HEK293T (cell line): Measurements from ENCODE around the gene LINC00305.

ENCODE experiments used
- CTCF ChIA-PET: fragments of 350-600 bp; formaldehyde crosslinking; extraction: SDS; loops from one replicate; lab custom pipeline; 2021; ENCODE audit warnings: antibody characterized with exemption, inconsistent platforms; lab: Yijun Ruan, JAX
- POLR2A ChIA-PET: fragments of 350-600 bp; formaldehyde crosslinking; extraction: SDS; loops from one replicate; lab custom pipeline; 2020; ENCODE audit warnings: antibody characterized with exemption, inconsistent platforms; lab: Yijun Ruan, JAX
- DNase-seq: peaks from one replicate; pipeline ENCODE4 v3.0.0; 2012; ENCODE audit warnings: mixed read lengths; ENCODE audit errors: extremely low spot score
- ARNT ChIP-seq: fragments of 450-650 bp; IDR thresholded peaks from 2 replicates; pipeline ENCODE4 v1.6.1; 2017; ENCODE audit warnings: mild to moderate bottlenecking
- BHLHE40 ChIP-seq: fragments of 450-650 bp; IDR thresholded peaks from 2 replicates; pipeline ENCODE4 v1.6.1; 2016; ENCODE audit warnings: mild to moderate bottlenecking, moderate library complexity, borderline replicate concordance
- ELF4 ChIP-seq: fragments of 450-650 bp; IDR thresholded peaks from 2 replicates; pipeline ENCODE4 v1.6.1; 2017; ENCODE audit warnings: antibody characterized with exemption
- FOXA1 ChIP-seq: fragments of 450-650 bp; IDR thresholded peaks from 2 replicates; pipeline ENCODE4 v1.6.1; 2016; ENCODE audit warnings: mild to moderate bottlenecking
- FOXK2 ChIP-seq: fragments of 450-650 bp; IDR thresholded peaks from 2 replicates; pipeline ENCODE4 v1.6.1; 2016; ENCODE audit warnings: mild to moderate bottlenecking
- FOXM1 ChIP-seq: fragments of 450-650 bp; IDR thresholded peaks from 2 replicates; pipeline ENCODE4 v1.6.1; 2017; ENCODE audit warnings: mild to moderate bottlenecking, borderline replicate concordance
- HDGF ChIP-seq: fragments of 450-650 bp; IDR thresholded peaks from 2 replicates; pipeline ENCODE4 v1.6.1; 2017; ENCODE audit warnings: antibody characterized with exemption, borderline replicate concordance
- L3MBTL2 ChIP-seq: fragments of 450-650 bp; conservative IDR thresholded peaks from 2 replicates; pipeline ENCODE4 v1.6.1; 2016; ENCODE audit warnings: mild to moderate bottlenecking
- LEF1 ChIP-seq: fragments of 450-650 bp; IDR thresholded peaks from 2 replicates; pipeline ENCODE4 v1.6.1; 2017; ENCODE audit warnings: mild to moderate bottlenecking, borderline replicate concordance
- NFRKB ChIP-seq: fragments of 450-650 bp; IDR thresholded peaks from 2 replicates; pipeline ENCODE4 v1.6.1; 2016; ENCODE audit warnings: mild to moderate bottlenecking, moderate library complexity
- SP1 ChIP-seq: fragments of 450-650 bp; IDR thresholded peaks from 2 replicates; pipeline ENCODE4 v1.6.1; 2017
- SUZ12 ChIP-seq: fragments of 450-650 bp; IDR thresholded peaks from 2 replicates; pipeline ENCODE4 v1.6.1; 2016; ENCODE audit warnings: mild to moderate bottlenecking
- TARDBP ChIP-seq: fragments of 450-650 bp; IDR thresholded peaks from 2 replicates; pipeline ENCODE4 v1.6.1; 2016
- ZNF384 ChIP-seq: fragments of 450-650 bp; IDR thresholded peaks from 2 replicates; pipeline ENCODE4 v1.6.1; 2016
- TF ChIP-seq, protein P1 (sequence below): fragments of 450-650 bp; IDR thresholded peaks from 2 replicates; pipeline ENCODE4 v1.6.1; 2016

The LINC00305 gene

DNA sequence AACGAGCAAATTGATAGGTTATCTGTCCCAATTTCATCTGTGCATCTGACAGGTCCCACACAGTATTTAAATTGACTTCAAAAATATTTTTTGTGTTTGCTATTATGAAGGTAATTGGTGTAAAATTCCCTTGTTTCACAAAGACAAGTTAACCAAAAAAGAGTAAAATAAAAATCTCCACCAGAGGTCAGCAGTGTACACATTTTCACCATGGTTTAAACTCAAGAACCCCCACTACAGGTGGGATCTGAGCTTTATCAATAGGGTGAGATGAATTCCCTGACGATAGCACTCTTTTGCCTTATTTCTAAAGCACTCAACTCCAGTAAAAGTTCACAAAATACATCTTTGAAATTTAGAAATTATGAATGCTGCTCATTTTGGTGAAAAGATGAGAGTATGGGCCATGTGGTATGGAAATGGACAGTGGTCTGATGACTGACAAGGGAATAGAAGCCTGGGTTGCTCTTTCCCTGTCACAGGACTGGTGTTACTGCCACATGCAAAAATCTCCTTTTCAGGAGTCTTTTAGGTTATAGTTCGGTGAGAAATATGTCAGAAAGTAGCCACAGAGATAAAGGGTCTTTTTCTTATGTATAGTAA is 111.0 kb downstream of the LINC00305 start:
- CTCF ChIA-PET = interaction anchor here (0.6 to 1.0 kb wide), 2 partner anchors 373 to 785 kb away, joined by 3 to 7 read pairs; no protein-coding TSS in a partner anchor
- peak; percentile 10 for DNase-seq
- POLR2A ChIA-PET = no interaction called here
- TF ChIP-seq, protein P1, sequence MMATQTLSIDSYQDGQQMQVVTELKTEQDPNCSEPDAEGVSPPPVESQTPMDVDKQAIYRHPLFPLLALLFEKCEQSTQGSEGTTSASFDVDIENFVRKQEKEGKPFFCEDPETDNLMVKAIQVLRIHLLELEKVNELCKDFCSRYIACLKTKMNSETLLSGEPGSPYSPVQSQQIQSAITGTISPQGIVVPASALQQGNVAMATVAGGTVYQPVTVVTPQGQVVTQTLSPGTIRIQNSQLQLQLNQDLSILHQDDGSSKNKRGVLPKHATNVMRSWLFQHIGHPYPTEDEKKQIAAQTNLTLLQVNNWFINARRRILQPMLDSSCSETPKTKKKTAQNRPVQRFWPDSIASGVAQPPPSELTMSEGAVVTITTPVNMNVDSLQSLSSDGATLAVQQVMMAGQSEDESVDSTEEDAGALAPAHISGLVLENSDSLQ = no peak
- no peak for TF ChIP-seq FOXA1
- TF ChIP-seq FOXM1 = no peak
- TF ChIP-seq SUZ12 = no peak
- TF ChIP-seq HDGF = no peak
- no peak for TF ChIP-seq FOXK2

- ChIA-PET POLR2A (no interaction called here), CTCF (no interaction called here)
- DNase-seq = no peak
- TF ChIP-seq ZNF384 = no peak
- no peak for TF ChIP-seq FOXK2
- TF ChIP-seq BHLHE40 = no peak
- TF ChIP-seq LEF1 = no peak
- no peak for TF ChIP-seq L3MBTL2
- no peak for TF ChIP-seq TARDBP
- no peak for TF ChIP-seq ELF4
- no peak for TF ChIP-seq SUZ12
- TF ChIP-seq FOXA1 = no peak
- no peak for TF ChIP-seq SP1
- no peak for TF ChIP-seq HDGF
- TF ChIP-seq NFRKB = no peak
- no peak for TF ChIP-seq ARNT
- TF ChIP-seq, protein P1 = no peak
Measured at GRCh38 chr18:64032312-64032711, 116.6 kb downstream of the LINC00305 start.

- TF ChIP-seq L3MBTL2 (no peak), LEF1 (no peak), ELF4 (no peak), HDGF (no peak), FOXM1 (no peak)
- no peak for DNase-seq
- ChIA-PET POLR2A (no interaction called here), CTCF (no interaction called here)
Measured at GRCh38 chr18:64031411-64031810, 117.5 kb downstream of the LINC00305 start.
